GM18517 (cell line): ENCODE data around the gene MEMO1.
"Not testable (repeated sequence)": the region's sequence is repeated elsewhere in the genome, so short reads cannot be mapped to it uniquely, and the experiment has no call there.

Experiments
- ATAC-seq: cut with Tn5 transposase; IDR thresholded peaks from one replicate; pipeline ENCODE4 v1.9.1; 2021; ENCODE audit warnings: mild to moderate bottlenecking, moderate library complexity; ENCODE audit not compliant: unreplicated experiment

The MEMO1 gene

DNA sequence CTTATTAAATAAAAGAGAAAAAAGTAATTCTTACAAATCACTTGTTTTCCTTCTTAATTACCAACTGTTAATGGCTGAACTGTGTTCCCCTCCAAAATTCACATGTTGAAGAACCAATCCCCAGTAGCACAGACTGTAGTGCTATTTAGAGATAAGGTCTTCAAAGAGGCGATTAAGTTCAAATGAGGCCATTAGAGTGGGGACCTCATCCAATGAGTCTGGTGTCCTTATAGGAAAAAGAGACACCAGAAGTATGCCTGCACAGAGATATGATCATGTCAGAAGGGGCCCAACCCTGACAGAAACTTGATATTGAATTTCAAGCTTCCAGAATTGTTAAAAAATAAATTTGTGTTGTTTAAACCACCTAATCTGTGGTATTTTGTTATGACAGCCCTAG lies 89.8 kb downstream of the MEMO1 start:
- no peak for ATAC-seq

DNA sequence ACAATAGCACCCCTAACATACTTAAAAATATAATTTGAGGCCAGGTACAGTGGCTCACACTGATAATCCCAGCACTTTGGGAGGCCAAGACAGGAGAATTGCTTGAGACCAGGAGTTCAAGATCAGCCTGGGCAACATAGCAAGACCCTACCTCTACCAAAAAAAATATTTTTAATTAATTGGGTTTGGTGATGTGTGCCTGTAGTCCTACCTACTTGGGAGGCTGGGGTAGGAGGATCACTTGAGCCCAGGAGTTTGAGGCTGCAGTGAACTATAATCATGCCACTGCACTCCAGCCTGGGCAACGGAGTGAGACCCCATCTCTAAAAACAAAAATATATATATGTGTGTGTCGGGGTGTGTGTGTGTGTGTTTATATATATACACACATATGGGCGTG lies 91.3 kb downstream of the MEMO1 start:
- ATAC-seq: no peak

DNA sequence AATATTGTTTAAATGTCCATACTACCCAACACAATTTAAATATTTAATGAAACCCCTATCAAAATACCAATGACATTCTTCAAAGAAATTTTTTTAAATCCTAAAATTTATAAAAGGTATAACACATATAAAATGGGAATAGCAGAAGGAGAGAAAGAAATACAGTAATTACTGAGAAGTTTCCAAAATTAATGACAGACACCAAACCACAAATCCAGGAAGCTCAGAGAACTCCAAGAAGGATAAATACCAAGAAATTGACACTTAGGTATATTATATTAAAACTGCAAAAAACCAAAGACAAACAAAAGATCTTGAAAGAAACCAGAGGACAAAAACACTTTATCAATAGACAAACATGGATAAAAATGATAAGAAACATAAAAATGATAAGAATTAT lies 101.1 kb downstream of the MEMO1 start:
- ATAC-seq: no peak

DNA sequence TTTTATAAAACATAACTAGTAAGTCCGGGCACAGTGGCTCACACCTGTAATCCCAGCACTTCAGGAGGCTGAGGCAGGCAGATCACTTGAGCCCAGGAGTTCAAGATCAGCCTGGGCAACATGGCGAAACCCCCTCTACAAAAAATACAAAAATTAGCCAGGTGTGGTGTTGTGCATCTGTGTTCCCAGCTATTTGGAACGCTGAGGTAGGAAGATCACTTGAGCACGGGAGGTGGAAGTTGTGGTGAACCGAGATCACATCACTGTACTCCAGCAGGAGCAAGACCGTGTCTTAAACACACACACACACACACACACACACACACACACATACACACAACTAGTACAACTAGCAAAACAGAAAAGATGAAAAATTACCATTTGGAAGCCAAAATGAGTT lies 103.3 kb downstream of the MEMO1 start:
- not testable (repeated sequence) for ATAC-seq

DNA sequence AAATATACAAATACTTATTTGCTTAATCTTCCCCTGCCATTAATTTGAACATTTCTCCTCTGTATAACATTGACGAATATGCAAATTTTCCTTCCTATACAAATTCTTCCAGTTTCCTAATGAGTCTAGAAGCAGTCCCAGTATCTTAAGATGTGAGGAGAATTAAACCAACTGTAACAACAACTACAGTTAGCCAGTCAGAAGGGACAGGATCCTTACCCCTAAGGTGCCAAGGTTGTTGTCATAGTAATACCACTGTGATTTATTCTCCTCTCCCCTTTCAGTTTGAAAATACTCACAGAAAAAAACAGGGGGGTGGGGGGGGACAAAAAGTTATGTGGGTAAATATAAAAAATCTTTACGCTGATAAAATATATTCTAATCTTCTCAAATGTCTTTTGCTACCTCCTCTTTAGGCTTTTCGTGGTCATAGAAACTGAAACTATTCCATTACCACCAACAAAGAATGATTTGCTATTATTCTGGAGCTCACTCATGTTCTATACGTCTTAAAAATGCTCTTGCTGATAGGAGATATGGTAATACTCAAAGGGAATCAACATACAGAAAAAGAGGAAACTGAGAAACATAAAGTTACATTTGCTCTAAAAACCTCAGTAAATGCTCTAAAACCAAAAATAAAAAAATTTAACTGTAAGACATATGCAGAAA lies 107.6 kb downstream of the MEMO1 start:
- ATAC-seq: no peak

DNA sequence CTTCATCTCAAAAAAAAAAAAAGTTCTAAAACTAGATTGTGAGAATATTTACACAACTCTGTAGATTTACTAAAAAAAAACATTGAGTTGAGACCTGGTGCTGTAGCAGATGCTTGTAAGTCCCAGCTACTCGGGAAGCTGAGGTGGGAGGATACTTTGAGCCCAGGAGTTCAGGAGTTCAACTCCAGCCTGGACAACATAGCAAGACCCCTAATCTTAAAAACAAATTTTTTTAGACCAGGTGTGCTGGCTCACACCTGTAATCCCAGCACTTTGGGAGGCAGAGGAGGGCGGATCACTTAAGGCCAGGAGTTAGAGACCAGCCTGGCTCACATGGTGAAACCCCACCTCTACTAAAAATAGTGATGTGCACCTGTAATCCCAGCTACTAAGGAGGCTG lies 108.9 kb downstream of the MEMO1 start:
- ATAC-seq: no peak

DNA sequence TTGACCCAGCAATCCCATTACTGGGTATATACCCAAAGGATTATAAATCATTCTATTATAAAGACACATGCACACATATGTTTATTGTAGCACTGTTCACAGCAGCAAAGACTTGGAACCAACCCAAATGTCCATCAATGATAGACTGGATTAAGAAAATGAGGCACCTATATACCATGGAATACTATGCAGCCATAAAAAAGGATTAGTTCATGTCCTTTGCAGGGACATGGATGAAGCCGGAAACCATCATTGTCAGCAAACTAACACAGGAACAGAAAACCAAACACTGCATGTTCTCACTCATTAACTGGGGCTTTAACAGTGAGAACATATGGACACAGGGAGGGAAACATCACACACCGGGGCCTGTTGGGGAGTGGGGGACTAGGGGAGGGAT lies 110.7 kb downstream of the MEMO1 start:
- not testable (repeated sequence) for ATAC-seq

DNA sequence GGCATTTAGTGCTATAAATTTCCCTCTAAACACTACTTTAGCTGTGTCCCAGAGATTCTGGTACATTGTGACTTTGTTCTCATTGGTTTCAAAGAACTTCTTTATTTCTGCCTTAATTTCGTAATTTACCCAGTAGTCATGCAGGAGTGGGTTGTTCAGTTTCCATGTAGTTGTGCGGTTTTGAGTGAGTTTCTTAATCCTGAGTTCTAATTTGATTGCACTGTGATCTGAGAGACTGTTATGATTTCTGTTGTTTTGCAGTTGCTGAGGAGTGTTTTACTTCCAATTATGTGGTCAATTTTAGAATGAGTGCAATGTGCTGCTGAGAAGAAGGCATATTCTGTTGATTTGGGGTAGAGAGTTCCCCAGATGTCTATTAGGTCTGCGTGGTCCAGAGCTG lies 112.5 kb downstream of the MEMO1 start:
- not testable (repeated sequence) for ATAC-seq

DNA sequence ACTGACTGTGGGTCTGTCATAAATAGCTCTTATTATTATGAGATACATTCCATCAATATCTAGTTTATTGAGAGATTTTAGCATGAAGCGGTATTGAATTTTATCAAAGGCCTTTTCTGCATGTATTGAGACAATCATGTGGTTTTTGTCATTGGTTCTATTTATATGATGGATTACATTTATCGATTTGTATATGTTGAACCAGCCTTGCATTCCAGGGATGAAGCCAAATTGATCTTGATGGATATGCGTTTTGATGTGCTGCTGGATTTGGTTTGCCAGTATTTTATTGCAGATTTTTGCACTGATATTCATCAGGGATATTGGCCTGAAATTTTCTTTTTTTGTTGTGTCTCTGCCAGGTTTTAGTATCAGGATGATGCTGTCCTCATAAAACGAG lies 113.5 kb downstream of the MEMO1 start:
- not testable (repeated sequence) for ATAC-seq

DNA sequence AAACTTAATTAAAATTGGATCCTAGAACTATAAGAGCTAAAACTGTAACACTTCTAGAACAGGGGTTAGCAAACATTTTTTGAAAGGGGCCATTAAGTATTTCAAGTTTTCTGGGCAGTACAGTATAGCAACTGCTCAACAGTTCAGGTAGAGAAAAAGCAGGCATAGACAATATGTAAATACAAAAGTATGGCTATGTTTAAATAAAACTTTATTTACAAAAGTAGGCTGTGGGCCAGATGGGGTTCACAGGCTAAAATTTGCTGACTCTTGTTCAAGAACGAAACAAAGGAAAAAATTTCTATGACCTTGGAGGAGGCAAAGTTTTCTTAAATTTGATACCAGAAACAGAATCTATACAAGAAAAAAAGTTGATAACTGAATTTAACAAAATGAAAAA lies 114.5 kb downstream of the MEMO1 start:
- no peak for ATAC-seq

DNA sequence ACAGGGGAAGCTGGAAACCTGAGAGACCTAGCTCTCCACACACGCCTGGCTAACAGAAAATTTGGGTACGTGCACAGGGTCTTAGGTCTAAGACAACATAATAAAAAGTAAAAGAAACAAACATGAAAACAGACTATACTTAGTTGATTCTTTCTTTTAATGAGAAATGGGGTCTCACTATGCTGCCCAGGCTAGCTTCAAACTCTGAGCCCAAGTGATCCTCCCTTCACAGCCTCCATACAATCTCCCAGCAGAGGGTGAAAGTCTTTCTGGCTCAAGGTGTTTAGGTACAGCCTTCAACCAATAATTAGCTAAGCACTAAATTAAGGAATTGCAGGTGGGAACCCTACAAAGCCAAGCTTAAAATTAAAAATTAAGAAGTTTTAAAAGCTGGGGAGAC lies 116.2 kb downstream of the MEMO1 start:
- no peak for ATAC-seq

DNA sequence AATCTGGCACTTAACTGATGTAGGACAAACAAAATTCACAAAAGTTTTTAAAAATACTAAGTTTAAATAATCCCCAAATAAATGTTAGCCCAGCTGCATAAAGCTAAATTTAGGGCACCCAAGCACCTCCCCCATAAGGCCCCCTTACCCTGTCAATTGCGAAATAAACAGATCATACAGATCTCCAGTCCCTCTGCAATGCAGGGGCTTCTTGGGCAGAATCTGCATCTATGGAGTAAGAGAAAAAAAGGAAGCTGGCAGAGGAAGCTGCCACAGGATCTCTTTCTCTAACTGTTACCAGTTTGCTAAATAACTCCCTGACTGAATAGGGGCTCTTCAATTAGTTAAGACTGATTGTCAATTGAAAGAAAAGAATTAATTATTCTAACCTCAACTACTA lies 117.7 kb downstream of the MEMO1 start:
- no peak for ATAC-seq

DNA sequence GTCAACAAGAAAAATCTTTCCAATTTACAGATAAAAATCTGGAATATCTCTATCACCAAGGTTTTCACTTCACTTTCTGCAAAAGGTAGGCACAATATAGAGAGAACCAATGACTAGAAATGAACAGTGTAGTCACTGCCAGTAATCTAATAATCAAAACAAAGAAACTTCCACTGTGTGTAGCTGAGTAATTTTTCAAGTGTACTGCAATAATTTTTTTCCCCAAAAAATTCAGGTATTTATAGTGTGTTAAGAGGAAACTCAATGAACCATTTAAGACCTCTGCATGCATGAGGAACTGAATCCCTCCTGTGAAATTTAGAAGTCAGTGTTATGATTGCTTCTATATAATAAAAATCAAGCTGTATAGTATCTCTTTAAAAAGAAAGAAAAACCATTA lies 121.8 kb downstream of the MEMO1 start:
- ATAC-seq: no peak

DNA sequence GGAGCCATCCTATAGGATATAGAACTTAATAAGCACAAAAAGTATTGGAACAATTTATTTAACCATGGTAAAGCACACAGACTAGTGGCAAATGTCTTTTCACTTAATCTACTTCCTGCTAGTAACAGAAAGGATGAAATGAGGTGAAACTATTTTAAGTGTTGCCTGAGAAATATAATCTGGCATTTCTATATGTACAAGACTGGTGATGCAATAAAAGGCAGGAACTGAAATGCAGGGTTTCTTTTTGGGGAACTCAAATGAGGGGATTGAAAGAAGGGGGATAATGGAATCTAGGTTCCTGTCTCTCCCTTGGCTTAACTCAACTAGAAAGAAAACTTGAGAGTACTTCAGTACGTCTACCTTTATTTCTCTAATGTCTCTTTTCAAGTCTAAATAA lies 122.3 kb downstream of the MEMO1 start:
- no peak for ATAC-seq

DNA sequence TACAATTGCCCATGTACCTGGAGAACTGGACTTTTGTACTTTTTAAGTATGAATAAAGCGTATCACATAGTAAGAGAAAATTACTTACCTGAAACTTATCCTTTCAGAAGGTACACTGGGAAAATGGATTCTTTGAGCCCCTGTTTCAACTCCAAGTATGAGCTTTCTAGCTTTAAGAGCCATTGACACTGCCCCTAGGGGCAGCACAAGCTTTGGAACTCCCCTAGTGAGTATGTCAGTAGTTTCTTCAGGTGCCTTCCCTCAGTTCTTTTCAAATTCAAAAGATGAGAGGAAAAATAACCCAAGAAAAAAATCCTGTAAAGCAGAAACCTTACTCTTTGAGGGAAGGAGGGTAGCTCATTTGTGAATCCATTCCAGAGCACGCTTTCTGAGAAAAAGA lies 124.1 kb downstream of the MEMO1 start:
- no peak for ATAC-seq

DNA sequence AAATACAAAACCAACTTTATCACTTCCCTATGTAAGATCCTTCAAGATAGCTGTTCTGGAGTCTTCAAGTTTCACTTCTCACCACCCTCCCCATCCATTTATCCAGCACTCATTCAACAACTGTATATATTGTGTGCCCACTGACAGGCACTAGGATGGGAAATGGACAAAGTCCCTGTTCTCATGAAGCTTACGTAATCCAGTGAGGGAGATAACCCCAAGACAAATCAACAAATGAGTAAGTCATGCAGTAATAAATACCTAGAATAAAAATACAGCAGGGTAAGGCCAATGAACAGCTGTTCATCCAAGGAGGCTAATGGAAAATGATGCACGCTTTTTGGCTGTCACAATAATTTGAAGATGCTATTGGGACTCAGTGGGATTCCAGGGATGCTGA lies 133.8 kb downstream of the MEMO1 start:
- ATAC-seq: no peak

DNA sequence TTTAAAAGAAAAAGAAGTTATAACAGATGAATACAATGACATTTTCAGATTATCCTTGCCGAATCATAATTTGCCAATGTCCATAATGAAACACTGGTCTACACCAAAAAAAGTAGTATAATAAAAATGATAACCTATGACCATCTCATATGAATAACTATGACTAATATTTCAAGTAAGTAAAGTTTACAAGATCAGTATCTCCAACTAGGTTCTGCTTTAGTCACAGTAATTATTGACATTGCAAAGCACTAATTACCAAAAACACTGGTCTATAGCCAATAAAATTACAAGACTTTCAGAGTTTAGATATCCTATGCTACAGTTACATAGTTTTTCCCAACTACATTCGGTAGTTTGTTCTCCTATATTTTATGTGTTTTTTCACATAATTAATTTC lies 136.7 kb downstream of the MEMO1 start:
- ATAC-seq: no peak

DNA sequence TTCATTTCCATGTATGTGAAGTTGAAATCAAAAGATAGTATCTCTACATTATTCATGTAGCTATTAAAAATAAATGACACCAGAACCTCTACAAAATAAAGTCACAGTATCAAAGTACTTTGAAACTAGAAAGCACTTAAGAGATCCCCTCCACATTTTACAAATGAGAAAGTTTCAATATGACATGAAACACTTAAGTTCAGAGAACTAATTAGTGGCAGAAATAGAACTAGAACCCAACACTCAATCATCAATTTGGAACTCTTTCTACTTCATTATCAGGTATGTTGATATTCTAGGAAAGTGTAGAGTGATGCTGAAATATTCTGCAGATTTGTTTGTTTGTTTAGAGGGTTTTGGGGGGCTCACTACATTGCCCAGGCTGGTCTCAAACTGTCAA lies 145.6 kb downstream of the MEMO1 start:
- no peak for ATAC-seq

DNA sequence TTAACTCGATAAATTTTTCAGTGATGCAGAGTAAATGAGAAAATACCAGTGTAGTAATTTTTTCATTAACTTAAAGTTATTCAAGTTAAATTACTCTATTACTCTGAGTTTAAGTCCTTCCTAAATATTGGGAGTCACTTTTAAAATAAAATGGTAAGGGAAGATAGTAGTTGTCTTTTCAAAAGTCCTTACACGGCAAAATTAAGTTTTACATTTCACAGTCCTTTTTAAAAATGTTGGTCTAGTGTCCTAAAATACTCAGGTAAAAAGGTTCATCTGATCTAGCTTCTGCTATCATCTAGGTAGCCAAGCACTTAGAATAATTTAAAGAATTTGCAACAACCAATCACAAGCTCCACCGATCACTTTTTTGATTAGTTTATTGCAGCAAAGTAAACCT lies 146.9 kb downstream of the MEMO1 start:
- ATAC-seq: no peak

DNA sequence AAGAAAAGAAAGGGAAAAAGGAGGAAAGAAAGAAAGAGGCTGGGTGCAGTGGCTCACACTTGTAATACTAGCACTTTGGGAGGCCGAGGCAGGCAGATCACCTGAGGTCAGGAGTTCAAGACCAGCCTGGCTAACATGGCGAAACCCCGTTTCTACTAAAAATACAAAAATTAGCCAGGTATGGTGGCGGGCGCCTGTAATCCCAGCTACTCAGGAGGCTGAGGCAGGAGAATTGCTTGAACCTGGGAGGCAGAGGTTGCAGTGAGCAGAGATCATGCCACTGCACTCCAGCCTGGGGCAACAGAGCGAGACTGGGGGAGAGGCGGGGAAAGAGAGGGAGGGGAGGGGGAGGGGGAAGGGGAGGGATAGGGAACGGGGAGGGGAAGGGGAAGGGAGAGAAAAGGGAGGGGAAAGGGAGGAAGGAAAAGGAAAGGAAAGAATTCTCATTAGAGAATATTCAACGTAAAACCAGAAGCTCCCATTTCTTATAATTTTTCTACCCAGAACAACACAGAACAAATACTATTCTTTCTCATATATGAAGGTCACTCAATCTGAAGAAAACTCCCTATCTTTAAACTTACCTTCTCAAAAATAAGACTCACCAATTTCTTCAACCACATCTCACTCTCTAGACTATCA lies 147.7 kb downstream of the MEMO1 start:
- not testable (repeated sequence) for ATAC-seq

DNA sequence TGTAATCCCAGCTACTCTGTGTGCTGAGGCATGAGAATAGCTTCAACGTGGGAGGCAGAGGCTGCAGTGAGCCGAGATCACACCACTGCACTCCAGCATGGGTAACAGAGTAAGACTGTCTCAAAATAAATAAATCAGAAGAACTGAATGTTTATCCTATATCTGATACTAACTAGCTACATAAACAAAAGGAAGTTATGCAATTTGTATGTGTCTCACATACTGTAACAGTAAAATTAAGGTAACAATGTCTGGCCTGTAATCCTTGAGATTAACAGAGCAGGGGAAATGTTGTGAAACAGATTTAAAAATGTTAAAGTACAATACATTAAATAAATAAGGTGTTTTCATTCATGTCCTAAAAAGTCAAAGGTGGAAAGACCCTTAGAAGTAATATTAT lies 150.8 kb downstream of the MEMO1 start:
- ATAC-seq: no peak

DNA sequence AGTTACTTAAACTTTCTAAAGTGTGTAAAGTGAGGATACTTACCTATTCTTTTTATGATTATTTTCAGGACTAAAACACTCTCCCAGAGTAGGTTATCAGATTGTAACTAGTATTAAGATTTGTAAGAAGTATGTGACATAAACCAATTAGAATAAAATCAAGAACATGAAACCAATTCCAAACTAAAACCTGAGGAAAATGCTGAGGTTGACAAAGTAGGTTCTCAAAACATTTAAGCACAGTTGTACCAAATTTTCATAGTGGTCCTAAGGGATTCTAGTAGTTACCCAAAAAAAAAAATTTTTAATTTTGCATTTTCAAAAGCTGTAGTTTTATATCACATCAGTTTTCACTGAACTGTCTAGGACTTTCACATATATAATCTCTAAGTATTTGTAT lies 157.3 kb downstream of the MEMO1 start:
- ATAC-seq: no peak

DNA sequence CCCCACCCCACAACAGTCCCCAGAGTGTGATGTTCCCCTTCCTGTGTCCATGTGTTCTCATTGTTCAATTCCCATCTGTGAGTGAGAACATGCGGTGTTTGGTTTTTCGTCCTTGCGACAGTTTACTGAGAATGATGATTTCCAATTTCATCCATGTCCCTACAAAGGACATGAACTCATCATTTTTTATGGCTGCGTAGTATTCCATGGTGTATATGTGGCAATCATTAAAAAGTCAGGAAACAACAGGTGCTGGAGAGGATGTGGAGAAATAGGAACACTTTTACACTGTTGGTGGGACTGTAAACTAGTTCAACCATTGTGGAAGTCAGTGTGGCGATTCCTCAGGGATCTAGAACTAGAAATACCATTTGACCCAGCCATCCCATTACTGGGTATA lies 168.7 kb downstream of the MEMO1 start:
- ATAC-seq: not testable (repeated sequence)
